NCI-H2081 (cell line): ENCODE data around the gene MED13L.

Experiments
- DNase-seq, 2 experiments: peaks; one replicate each; lab custom pipeline; 2025; lab: John Stamatoyannopoulos, UW

MED13L gene

DNA sequence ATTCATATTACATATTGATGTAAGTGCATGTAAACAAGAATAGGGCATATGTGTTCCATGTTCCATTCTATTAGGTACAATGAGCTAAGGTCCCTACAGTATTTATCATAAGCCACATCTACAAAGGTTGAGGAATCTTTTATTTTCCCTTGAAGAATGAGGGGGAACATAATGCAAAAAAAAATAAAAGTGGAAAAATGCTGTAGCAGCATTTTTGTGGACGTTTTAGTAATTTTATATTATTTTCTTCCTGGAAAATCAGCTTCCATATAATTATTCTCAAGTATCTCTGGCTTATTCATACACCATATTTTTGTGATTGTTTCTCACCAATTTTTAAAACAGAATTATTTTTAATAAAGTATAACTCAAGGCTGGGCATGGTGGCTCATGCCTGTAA, 148.7 kb downstream of the MED13L start:
- no peak for DNase-seq

DNA sequence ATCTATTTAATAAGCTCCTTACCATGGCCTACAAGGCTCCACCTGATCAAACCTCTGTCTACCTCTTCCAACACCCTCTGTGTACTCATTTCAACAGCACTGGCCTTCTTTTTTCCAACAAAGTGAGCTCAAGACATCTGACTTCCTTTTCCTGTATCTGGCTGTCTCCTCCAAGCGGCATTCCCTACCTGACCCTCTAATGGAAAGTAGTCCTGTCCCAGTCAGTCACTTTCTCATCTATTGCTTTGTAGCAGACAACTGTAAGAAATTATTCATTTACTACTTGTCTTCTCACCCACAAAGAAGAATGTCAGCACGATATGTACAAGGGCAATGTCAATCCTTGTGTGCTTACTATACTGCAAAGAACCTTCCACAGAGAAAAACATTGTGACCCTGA, 149.6 kb downstream of the MED13L start:
- DNase-seq = no peak

DNA sequence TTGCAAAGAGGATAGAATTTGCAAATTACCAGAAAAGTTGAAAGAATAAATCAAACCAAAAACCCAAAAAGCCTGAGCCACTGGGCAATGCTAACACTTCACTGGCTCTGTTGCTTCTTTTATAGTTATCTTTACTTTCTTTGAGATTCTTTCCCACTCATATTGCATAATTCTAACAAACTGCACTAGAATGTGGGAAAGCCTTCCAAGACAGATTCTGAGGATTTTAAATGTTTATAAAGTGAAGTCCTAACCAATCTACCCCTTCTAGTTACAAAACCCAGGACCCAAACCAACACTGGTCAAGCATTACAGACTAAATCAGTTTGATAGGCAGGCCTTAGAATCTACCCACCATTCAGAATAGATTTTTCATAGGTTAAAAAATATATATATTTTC, 150.9 kb downstream of the MED13L start:
- DNase-seq = no peak

DNA sequence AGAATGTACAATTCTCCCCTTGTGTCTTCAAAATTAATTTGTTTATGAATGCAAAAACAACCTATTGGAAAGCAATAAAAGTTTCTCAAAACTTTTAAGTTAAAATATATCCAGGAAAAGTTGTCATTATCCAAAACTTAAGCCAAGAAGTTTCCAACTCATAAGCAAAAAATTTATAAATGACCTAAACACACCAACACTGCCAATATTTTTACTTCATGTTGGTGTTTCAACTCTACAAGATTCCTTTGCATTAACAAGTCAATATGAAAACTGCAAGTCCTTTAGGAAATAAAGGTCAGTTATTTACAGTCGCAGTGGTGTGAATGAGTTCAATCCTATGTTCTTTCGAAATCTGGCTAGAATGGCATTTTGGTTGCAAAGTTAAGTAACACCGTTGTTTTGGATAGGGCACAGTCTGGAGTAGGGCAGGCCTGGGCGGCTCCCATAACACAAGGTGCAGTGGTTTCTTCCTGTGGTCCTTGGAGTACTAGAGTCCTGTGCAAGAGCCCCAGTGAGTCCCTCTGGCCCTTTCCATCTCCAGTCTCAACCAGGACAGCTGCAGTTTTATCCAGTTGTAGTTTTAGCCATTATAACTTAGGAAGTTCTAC, 151.4 kb downstream of the MED13L start:
- no peak for DNase-seq

DNA sequence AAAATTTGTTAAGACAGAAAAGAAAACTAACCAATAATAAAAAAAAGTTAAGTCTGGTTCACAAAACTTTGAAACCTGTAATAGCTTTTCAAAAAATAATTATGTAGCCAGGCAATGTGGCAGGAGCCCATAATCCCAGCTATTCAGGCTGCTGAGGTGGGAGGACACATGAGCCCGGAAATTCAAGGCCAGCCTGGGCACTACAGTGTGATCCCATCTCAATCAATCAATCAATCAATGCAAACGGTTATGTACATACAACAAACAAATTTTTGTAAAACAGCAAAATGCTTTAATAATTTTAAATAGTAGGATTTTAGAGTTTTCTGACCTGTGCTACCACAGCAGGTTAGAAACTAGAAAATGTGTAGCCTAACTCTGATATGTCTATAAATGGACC, 152.4 kb downstream of the MED13L start:
- no peak for DNase-seq

DNA sequence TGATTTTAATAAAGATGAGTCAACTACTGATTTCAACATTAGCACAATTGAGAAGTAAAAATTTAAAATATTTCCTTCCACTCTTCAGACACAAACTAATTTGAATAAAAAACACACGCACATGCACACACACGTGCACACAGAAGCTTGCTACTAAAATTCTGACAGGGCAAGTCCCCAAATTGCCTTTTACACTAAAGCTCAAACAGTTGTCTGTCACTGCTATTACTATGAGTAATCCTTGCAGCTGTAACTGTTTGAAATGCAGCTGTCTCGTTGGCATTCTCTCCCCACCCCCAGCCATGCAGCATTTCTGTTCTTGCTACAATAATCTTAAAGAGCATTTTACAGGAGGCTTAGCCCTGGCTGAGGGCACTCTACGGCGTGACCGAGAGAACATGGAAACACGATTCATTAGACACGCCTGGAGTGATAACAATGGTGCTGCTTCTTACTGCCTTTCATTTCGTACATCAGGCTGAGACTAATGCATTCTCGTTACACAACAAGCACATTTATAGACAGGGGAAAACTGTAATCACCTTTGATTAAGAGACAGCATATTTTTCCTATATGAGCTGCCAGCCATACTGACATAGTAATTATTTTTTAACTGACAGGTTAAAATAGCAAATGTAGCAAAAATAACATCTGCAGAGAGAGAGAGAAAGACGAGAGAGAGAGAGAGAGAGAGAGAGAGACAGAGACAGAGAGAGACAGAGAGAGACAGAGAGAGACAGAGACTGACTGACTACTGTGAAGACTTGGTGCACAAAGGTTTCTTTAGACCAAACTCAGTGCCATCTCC, 153.8 kb downstream of the MED13L start:
- peak; percentile 44 to 82 for DNase-seq

DNA sequence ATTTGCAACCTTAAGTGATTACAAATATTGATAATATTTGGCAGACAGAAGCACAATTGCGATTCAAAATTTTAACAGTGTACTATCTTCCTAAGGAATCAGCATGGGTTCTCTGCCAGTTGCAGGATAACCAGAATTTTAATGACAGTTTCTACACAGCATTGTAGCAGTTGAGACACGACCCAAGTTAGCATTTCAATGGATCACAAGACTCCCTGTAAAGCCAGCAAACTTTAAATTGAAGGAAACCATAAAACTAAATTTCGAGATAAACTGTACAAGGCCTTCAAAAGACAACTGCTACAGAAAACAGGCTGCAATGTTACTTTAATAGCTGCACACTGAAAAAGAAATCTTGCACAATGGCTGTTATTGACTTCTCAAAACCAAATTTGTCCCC, 154.9 kb downstream of the MED13L start:
- DNase-seq = no peak

DNA sequence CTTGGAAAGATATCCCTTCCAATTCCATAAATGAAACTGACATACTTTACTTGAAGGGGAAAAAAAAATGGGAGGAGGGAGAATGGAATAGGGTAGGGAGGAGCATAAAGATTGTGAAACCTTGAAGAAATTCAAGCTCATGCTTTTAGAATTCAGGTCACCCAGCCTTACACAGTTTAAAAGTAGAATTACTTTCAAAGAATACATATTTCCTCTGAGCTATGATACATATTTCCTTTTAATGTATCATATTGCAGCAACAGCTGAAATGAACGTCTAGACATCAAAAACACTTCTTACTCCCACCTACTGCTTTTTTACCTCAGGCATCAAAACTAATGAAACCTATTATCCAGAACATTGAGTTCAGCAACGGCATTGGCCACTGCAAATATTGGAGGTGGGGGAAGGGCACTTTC, 156.0 kb downstream of the MED13L start:
- peak; percentile 8 to 41 for DNase-seq

DNA sequence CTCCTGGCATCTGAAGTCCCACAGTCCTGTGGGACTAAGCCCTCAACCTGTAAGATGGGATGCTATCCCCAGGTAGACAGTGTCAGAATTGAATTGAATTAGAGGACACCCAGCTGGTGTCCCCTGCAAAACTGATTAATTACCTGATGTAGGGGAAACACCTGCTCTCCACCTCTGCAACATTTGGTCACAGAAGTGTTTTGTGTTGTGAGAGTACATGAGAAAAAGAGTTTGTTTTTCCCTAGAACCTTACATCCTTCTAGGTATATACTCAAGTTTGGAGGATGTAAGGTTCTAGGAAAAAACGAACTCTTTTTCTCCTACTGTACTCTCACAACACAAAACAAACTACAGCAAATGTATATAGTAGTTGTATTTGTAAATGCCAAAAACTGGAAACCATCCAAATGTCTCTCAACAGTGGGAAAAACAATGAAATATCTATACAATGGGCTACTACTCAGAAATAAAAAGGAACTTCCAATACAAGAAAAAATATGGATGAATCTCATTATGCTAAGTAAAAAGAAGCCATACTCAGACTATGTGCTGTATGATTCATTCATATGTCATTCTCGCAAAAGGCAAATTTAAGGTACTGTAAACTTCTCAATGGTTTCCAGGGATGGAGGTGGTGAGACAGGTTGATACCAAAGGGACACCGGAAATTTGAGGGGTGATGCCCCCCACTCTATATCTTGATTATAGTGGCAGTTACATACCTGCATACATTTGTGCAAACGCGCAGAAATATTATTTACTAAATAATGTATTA, 160.7 kb downstream of the MED13L start:
- peak in 1 of 2 experiments; percentile 21 for DNase-seq

DNA sequence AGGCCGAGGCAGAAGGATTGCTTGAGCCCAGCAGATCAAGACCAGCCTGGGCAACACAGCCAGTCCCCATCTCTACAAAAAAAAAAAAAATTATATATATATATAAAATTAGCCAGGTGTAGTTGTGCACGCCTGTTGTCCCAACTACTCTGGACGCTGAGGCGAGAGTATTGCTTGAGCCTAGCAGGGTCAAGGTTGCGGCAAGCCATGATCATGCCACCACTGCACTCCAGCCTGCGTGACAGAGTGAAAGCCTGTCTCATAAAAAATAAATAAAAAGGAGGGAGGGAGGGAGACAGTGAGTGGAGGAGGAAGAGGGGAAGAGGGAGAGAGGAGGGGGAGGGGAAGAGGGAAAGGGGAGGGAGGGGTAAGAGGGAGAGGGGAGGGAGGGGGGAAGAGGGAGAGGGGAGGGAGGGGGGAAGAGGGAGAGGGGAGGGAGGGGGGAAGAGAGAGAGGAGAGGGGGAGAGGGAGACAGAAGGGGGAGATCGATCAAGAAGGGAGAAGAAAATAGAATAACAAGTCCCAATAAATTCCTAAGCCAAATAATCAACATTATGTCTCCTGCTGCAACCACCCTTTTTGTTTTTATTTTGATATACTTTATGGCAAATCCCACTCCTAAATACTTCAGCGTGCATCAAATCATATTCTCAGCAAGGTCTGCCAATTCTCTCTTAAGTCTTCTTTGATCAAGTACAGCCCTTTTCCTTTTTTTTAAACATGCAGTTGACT, 163.9 kb downstream of the MED13L start:
- DNase-seq = no peak

DNA sequence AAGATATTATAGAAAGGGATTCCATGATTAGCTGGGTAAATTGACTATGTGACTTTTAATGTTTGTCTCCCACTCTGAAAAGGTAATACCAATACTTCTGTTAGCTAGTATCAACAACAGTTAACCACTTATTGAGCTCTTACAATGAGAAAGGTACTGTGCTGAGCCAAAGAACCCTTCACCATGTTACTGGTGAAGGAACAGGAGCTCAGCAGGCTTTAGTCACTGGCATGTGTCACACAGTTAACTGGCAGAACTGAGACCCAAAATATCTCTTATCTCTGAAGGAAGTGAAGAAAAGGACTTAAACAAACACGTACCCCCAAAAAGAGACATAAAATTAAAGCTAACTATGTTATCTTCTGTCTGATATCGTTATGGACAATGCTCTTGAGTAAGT, 170.6 kb downstream of the MED13L start:
- no peak for DNase-seq

DNA sequence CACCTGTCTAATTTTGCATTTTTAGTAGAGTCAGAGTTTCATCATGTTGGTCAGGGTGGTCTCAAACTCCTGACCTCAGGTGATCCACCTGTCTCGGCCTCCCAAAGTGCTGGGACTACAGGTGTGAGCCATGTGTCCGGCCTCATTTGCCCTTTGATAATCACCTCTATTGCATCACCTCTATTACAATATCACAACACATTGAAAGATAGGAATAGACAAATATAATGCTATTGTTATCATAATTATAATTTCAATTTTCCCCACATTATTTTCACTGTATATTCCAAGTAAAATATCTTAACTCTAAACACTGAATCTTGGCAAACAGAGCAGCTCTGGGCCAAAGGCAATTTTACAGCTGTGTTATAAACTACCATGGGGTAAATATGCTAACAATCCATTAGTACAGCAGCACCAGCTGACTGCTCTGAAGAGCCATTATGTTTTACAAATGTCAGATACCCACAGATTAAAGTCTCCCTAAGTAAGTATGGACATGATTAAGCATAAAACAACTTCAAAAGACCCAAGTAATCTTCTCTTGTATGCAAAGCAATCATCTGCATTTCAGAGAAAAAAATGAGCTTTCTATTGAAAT, 173.2 kb downstream of the MED13L start:
- no peak for DNase-seq

DNA sequence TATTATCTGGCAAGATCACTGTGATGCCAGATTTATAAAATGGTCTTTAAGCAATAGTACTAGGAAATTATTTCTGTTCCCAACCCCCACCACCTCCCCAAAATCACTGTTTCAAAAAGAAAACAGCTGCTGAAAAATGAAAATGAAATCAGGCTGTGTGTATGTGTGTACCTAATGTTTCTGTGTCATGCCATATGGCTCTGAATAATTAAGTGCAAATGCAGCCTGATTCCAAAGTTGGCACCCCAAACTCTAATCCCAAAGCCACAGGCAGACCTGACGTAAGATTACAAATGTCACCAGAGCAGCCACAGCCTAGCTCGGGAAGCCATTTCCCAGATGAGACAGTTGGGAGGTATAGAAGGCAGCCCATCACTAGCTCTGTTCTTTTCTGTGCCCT, 175.5 kb downstream of the MED13L start:
- DNase-seq = no peak

DNA sequence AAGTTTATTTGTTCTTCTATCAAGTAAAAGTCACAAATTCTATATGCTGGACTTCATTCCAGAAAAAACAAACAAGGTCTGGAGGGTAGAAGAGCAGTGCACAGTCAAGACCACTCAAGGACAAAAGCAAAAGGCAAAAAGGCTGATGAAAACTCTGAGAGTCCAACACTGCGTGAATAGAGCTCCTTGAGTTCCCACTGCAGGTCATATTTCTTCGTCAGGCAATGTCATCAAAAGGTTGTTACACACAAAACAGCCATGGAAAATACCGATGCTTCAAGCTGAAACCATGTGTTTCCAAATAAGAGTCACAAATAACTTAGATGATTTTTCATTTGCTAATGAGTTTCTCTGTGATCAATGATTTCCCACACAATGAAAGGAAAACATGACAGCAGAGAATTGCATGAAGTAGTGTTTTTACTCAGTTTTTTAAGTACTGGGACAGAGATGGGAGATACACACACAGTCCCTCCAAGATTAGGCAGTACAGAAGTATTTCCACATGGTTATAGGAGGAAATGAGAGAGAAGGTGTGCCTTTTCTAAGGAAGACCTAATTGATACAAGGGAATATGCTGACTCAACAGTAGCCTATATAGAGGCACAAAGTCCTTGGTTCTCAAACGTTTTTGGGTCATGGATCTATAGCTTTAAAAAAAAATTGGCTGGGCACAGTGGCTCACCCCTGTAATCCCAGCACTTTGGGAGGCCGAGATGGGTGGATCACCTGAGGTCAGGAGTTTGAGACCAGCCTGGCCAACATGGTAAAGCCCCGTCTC, 177.7 kb downstream of the MED13L start:
- DNase-seq = no peak

DNA sequence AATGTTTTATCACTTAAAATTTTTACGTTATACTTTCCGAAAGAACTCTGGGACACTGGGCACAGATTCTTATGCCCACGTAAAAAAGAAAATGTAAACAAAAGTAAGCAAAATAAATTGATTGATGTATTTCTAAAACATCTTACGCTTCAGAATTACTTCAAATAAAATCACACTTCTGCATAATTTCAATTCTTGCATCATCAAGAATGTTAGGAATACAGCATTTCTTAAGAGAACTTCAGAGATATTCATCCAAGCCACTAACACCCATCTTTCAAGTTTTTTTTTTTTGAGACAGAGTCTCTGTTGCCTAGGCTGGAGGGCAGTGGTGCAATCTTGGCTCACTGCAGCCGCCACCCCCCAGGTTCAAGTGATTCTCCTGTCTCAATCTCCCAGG, 180.6 kb downstream of the MED13L start:
- no peak for DNase-seq

DNA sequence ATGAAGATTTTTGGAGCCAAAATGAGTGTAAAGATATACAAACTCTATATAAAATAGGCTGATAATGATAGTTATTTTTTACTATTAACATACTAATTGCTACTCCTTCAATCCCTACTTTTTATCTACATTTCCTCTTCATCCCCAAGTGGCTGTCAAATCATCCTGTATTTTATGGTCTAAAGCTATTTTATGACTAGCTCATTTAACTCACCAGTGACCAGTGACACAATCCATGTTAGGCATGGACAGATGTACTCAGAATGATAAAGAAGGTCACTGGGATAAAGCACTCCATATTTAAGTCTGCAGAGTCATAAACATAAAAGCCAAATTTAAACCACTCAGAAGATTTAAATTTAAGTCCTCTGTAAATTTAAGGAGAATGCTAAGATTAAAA, 183.0 kb downstream of the MED13L start:
- DNase-seq = no peak

DNA sequence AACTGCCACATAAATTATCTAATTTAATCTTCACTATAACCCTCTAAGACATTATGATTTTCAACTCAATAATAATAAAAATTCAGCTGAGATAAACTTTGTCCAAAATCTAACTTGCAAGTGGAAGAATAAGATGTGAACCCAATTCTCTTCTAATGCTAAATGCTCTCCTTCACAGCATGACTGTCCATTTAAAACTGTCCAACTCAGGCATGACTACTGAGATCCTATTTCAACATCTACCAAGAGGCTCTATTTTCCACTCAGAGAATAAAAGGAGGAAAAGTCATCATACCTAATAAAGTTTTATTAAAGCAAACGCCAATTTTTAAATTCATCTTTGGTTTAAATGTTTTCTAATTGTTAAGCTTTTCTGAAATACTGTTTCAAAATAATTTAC, 183.6 kb downstream of the MED13L start:
- no peak for DNase-seq

DNA sequence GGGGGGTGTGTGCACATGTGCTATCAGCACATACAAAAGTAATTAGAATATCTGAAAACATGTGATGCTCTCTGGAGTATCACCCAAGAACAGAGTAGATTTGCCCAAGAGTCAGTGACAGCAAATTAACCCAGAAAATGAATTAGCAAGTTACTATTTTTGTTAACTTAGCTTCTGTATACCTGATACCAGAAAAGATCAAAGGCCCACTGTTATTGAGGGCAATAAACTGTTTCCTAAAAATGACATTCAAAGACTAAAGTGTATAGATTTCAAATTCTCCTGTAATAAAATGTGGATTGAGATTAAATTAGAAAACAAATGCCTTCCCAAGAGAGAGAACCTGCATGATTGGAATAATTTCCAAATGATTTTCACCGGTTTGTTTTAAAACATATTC, 184.7 kb downstream of the MED13L start:
- no peak for DNase-seq

DNA sequence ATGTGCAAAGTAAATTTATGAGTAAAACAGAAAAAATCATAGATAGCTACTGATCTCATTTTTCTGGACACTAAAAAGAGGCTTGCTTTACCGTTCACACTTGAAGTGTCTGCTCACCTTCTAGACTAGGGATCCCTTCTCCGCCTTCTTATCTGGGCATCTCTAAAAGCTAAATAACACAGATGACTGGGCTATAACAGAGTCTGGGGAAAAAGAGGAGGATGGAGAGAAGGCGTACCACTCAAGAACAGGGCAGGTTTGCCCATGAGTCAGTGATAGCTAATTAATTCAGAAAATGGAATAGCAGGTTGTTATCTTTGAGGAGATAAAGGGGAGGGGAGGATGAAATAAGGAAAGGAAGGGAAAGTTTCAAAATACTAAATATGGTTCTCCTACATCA, 185.3 kb downstream of the MED13L start:
- DNase-seq = no peak

DNA sequence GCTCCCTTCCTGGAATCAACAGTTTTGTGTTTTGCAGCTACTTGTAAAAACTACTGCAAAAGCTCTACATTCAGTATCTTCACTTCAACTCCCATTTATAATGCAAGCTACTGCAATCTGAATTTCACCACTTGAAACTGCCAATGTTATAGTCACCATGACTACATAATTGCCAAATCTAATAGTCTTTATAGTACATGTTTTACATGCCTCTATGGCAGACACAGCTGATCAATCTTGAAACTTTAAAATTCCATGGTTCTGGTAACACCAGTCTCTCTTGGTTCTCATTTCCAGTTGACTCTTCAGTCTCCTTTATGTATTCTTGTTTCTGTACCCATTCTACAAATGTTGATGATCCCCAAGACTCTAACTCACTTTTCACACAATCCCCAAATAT, 185.9 kb downstream of the MED13L start:
- no peak for DNase-seq

DNA sequence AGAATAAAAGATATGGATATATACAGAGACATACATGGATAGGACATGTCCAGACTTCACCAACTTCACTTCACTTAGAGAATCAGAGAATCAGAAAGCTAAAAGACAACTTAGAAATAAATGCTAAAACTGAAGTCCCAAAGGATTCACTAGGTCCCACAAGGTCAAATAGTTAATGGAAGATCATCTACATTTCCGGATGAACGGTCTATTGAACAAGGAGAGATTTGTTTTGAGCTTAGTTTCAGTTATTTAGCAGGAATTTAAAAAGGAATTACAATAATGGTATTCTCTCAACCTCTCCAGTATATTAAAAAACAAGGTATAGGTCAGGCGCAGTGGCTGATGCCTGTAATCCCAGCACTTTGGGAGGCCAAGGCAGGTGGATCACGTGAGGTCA, 187.0 kb downstream of the MED13L start:
- no peak for DNase-seq
